ENCODE results near the gene CA10.

Gene CA10

GRCh38 chr17:51992864-51993416 lies 165.6 kb downstream of the CA10 start:
- DNase-seq (ENCODE audit: low read depth in 1 of 2, low spot score in 1 of 2), result no peak
- TF ChIP-seq REST (IDR thresholded peaks at IDR 0.05; ENCODE audit: insufficient replicate concordance, low read depth), result no peak
- no peak for TF ChIP-seq GABPA (IDR thresholded peaks at IDR 0.05; ENCODE audit: low read depth)
- TF ChIP-seq SPI1 (IDR thresholded peaks at IDR 0.05; ENCODE audit: borderline replicate concordance, low read depth), result no peak
- no peak for TF ChIP-seq POLR2AphosphoS5 (IDR thresholded peaks at IDR 0.05; ENCODE audit: low read depth)
- no peak for TF ChIP-seq CTCF (IDR thresholded peaks at IDR 0.05; ENCODE audit: insufficient read depth, low read length)
- H3K4me3 ChIP-seq (replicated peaks; ENCODE audit: insufficient read depth, low read length), result no peak overlapping the region
- no peak overlapping the region for H3K27ac ChIP-seq (replicated peaks)
- H3K27me3 ChIP-seq (ENCODE audit: insufficient read depth, poor library complexity, severe bottlenecking), result no peaks in the 10 kb centered on the region

GRCh38 chr17:51971121-51971520 lies 187.4 kb downstream of the CA10 start:
- Histone ChIP-seq H3K27ac (replicated peaks) (no peak overlapping the region), H3K4me3 (replicated peaks; ENCODE audit: insufficient read depth, low read length) (no peak overlapping the region), H3K27me3 (ENCODE audit: insufficient read depth, poor library complexity, severe bottlenecking) (no peaks in the 10 kb centered on the region)
- DNase-seq (ENCODE audit: low read depth in 1 of 2, low spot score in 1 of 2), result no peak
- TF ChIP-seq POLR2AphosphoS5 (IDR thresholded peaks at IDR 0.05; ENCODE audit: low read depth) (no peak), CTCF (IDR thresholded peaks at IDR 0.05; ENCODE audit: insufficient read depth, low read length) (no peak), SPI1 (IDR thresholded peaks at IDR 0.05; ENCODE audit: borderline replicate concordance, low read depth) (no peak), REST (IDR thresholded peaks at IDR 0.05; ENCODE audit: insufficient replicate concordance, low read depth) (no peak), GABPA (IDR thresholded peaks at IDR 0.05; ENCODE audit: low read depth) (no peak)

- H3K27me3 ChIP-seq (ENCODE audit: insufficient read depth, poor library complexity, severe bottlenecking), result no peaks in the 10 kb centered on the region
- DNase-seq (ENCODE audit: low read depth in 1 of 2, low spot score in 1 of 2), result no peak
- H3K27ac ChIP-seq (replicated peaks), result no peak overlapping the region
- no peak overlapping the region for H3K4me3 ChIP-seq (replicated peaks; ENCODE audit: insufficient read depth, low read length)
- no peak for TF ChIP-seq GABPA (IDR thresholded peaks at IDR 0.05; ENCODE audit: low read depth)
- TF ChIP-seq SPI1 (IDR thresholded peaks at IDR 0.05; ENCODE audit: borderline replicate concordance, low read depth), result no peak
- TF ChIP-seq REST (IDR thresholded peaks at IDR 0.05; ENCODE audit: insufficient replicate concordance, low read depth), result no peak
- no peak for TF ChIP-seq CTCF (IDR thresholded peaks at IDR 0.05; ENCODE audit: insufficient read depth, low read length)
- no peak for TF ChIP-seq POLR2AphosphoS5 (IDR thresholded peaks at IDR 0.05; ENCODE audit: low read depth)
Measured at GRCh38 chr17:51961689-51962088, 196.8 kb downstream of the CA10 start.

Measured in HL-60 (cell line).